Ectodermal cell (in vitro differentiated cells): Measurements from ENCODE around the gene MCTP1.

Experiments used
- H3K27ac ChIP-seq: 2 replicates; pipeline ENCODE4 v1.7.0; 2013; ENCODE audit warnings: mild to moderate bottlenecking, low read depth, low read length; ENCODE audit not compliant: insufficient read depth, poor library complexity, severe bottlenecking
- H3K27me3 ChIP-seq: 2 replicates; pipeline ENCODE4 v1.7.0; 2013; ENCODE audit warnings: mild to moderate bottlenecking, low read length; ENCODE audit not compliant: insufficient read depth, control insufficient read depth, poor library complexity, severe bottlenecking
- H3K36me3 ChIP-seq: one replicate; pipeline ENCODE4 v1.7.0; 2013; ENCODE audit warnings: low read length; ENCODE audit not compliant: control insufficient read depth, insufficient read depth
- H3K4me1 ChIP-seq: one replicate; pipeline ENCODE4 v1.7.0; 2013; ENCODE audit warnings: low read length; ENCODE audit not compliant: control insufficient read depth, insufficient read depth
- H3K4me3 ChIP-seq: 2 replicates; pipeline ENCODE4 v1.7.0; 2013; ENCODE audit warnings: low read depth, low read length, control low read depth; ENCODE audit not compliant: insufficient read depth
- H3K9me3 ChIP-seq: 2 replicates; pipeline ENCODE4 v1.7.0; 2013; ENCODE audit warnings: mild to moderate bottlenecking, low read length, moderate library complexity; ENCODE audit not compliant: control insufficient read depth
- WGBS, 2 experiments: methylation state at CpG; one replicate each; pipeline ENCODE4 v1.1.7; 2013; ENCODE audit warnings: missing lambda C conversion rate in 2 of 2; 5-methylcytosine and 5-hydroxymethylcytosine counted together

The MCTP1 gene

DNA sequence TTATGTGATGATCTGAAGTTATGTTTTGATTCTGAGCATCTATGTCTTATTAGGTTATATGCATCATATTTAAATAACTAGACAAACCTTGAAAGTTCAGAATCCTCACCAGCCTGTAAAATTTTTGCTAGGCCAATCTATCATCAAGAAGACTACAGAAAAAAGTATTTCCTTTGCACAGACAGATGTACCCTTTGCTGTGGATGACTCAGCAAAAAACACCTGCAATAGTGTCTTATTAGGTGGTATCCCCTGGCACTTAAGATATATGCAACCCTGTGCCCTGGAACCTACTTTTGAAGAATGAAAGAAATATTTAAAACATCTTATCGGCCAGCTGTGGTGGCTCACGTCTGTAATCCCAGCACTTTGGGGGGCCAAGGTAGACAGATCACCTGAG, 535.9 kb downstream of the MCTP1 start:
- H3K4me3 ChIP-seq: no peak overlapping the region
- no peaks in the 10 kb centered on the region for H3K9me3 ChIP-seq
- no peaks in the 10 kb centered on the region for H3K27me3 ChIP-seq
- 89 to 95% methylated on average over 2 of the region's 2 CpGs for WGBS, 2 experiments
- H3K4me1 ChIP-seq: no peaks in the 10 kb centered on the region
- H3K27ac ChIP-seq: no peak overlapping the region
- no peaks in the 10 kb centered on the region for H3K36me3 ChIP-seq

DNA sequence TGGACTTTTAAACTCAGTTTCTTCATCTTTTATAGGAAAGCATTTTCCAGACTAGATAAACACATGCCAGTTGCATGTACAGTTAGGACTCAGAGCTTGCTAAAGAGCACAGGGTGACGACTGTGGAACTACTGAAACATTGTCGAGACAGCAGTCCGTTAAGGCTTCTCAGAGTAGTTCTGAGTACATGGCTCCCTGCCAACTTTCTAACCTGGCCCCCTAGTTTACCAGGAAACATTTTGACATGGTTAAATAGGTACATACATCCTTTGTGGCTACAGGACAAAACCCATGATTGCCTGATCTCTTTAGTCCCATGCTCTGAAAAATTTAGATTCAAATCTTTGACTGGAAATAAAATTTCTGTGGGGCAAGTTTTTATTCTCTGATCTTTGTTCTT, 536.7 kb downstream of the MCTP1 start:
- no peaks in the 10 kb centered on the region for H3K9me3 ChIP-seq
- no peak overlapping the region for H3K4me3 ChIP-seq
- WGBS, 2 experiments: 92 to 94% methylated on average over 3 of the region's 3 CpGs
- no peaks in the 10 kb centered on the region for H3K36me3 ChIP-seq
- H3K4me1 ChIP-seq: no peaks in the 10 kb centered on the region
- H3K27ac ChIP-seq: no peak overlapping the region
- H3K27me3 ChIP-seq: no peaks in the 10 kb centered on the region

DNA sequence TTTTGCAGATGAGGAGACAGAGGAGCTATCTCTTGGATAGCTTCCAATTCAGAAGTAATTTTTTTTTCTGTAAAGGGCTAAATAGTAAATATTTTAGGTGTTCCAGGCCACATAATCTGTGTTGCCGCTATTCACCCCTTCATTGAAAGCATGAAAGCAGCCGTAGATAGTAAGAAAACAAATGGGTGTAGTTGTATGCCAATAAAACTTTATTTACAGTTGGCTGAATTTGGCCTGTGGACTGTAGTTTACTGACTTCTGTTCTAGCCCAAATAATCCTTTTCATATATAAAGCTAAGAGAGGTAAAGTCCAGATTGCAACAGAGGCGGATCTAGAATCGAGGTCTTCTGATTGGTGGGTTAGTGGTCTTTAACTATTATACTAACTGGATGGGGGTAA, 537.5 kb downstream of the MCTP1 start:
- Histone ChIP-seq H3K9me3 (no peaks in the 10 kb centered on the region), H3K4me1 (no peaks in the 10 kb centered on the region)
- 79 to 88% methylated on average over 4 of the region's 4 CpGs for WGBS, 2 experiments

DNA sequence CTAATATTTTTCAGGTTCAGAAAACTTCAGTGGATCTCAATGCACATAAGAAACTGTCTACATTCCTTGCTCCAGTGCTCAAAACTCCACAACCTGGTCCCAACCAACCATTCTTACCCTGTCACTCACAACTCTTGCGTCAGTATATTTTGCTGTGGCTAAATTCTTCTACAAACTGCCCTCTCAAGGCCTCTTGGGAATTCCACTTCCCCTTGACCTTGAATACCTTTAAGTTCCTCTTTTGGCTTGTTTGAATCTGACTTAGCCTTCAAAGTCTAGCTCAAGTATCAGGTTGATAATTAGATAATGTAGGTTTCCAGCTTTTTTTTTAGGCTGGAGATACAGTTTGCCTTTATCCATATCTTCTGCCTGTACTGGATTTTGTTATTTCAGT, 538.2 kb downstream of the MCTP1 start:
- H3K36me3 ChIP-seq: no peaks in the 10 kb centered on the region
- H3K27ac ChIP-seq: no peak overlapping the region
- no peak overlapping the region for H3K4me3 ChIP-seq
- H3K27me3 ChIP-seq: no peaks in the 10 kb centered on the region
- no peaks in the 10 kb centered on the region for H3K9me3 ChIP-seq
- 94 to 96% methylated on average over 1 of the region's 1 CpG for WGBS, 2 experiments
- H3K4me1 ChIP-seq: no peaks in the 10 kb centered on the region

More for the DNA sequence above, 537.5 kb downstream of the MCTP1 start:
- no peak overlapping the region for H3K4me3 ChIP-seq
- no peaks in the 10 kb centered on the region for H3K27me3 ChIP-seq
- no peaks in the 10 kb centered on the region for H3K36me3 ChIP-seq
- H3K27ac ChIP-seq: no peak overlapping the region

DNA sequence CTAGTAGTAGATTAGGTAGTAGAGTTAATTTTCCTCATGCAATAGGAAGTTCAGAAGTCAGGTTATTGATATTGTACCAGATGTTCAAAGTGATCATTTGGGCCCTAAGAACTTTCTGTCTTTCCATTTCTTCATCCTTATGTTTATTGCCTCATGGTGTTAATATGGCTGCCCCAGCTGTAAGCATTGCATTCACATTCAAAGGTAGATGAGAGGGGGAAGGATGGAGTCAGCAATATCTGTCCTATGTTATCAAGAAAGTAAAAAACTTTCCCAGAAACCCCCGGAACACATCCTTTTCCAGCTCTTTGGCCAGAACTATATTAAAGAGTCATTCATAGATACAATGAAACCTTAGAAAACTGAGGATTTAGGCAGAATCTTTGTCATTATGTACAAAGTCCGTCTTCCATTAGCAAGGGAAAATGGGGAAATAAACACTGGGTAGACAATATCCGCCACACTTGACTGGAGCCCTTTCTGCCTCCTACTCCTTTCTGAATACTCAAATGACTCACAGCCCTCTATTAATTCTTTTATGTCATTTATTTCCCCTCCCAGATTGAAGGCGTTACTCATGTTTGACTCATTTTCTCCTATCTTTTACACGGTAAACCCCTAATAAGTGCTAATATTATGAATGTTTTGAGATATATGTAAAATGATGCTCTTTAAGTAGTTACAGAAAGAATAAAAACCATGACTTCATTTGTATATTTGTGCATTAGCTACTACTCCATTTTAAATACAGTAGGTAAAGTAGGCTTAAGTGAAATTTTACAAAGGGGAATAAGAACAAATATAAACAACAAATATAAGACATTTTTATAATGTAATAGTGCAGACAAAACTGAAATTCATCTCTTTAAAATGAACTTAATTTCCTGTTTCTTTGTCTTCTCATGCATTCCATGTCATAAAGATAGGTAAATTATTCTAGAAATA, 538.8 kb downstream of the MCTP1 start:
- H3K36me3 ChIP-seq: no peaks in the 10 kb centered on the region
- no peak overlapping the region for H3K4me3 ChIP-seq
- no peaks in the 10 kb centered on the region for H3K27me3 ChIP-seq
- 91% methylated on average over 3 to 4 of the region's 5 CpGs for WGBS, 2 experiments
- no peak overlapping the region for H3K27ac ChIP-seq
- no peaks in the 10 kb centered on the region for H3K9me3 ChIP-seq
- H3K4me1 ChIP-seq: no peaks in the 10 kb centered on the region

DNA sequence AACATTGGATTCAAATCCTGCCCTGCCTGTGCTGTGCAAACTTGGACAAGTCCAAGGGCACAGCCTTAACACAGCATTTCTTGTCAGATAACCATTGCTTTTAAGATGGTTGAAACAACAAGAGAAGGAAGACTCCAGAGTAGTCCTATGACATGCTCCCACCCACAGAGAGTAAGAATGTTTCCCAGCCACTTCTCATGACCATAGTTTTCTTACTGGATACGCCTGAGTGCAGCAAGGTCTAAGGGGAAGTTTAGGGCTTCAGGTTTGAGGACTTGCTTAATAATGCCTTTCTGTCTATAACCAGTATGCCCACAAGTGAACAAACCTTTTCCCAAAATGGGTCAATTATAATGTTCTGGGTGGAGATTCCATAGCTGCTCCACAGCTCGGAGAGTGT, 540.0 kb downstream of the MCTP1 start:
- Histone ChIP-seq H3K9me3 (no peaks in the 10 kb centered on the region), H3K4me3 (no peak overlapping the region), H3K36me3 (no peaks in the 10 kb centered on the region), H3K27me3 (no peaks in the 10 kb centered on the region), H3K27ac (no peak overlapping the region), H3K4me1 (no peaks in the 10 kb centered on the region)
- WGBS, 2 experiments: 50 to 72% methylated on average over 1 to 2 of the region's 2 CpGs

DNA sequence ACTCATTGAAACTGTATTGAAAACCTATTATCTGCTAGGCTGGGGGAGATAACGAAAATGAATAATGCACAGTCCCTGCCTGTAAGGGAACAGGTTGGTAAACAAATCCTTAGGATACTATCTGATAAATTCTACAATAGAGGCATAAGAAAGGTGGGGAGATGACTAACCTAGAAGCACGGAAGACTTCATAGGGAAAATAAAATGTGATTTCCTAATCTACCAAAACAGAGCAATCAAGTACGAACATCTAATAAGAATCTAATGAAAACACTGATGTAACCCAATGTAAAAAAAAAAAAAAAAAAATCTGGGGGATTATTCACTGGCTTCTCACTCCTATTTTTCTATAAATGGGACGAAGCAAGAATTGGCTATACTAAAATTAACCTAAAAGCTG, 542.0 kb downstream of the MCTP1 start:
- H3K27ac ChIP-seq: no peak overlapping the region
- H3K27me3 ChIP-seq: no peaks in the 10 kb centered on the region
- H3K36me3 ChIP-seq: no peaks in the 10 kb centered on the region
- H3K9me3 ChIP-seq: no peaks in the 10 kb centered on the region
- no peaks in the 10 kb centered on the region for H3K4me1 ChIP-seq
- WGBS, 2 experiments: 95% methylated on average over 3 of the region's 4 CpGs; no CpG with 5 or more reads in 1 of the 2 experiments
- H3K4me3 ChIP-seq: no peak overlapping the region

DNA sequence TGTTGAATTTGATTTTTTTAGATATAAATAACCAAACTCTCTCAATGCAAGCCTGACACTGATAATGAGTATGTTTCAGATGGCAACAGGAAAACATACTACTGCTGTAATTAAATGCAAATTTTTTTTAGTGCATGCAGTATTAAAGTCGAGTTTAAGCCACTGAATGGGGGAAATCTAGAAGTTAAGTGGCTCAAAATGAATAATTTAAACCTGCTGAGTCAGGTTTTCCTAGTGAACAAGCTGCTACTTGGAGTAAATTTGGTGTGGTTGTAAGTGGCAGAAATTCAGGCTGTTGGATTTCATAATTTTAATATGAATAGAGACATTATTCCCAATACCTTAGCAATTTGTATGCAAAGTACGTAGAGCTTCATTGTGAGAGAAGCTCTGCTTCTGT, 544.6 kb downstream of the MCTP1 start:
- Histone ChIP-seq H3K9me3 (no peaks in the 10 kb centered on the region), H3K4me1 (no peaks in the 10 kb centered on the region), H3K4me3 (no peak overlapping the region), H3K27me3 (no peaks in the 10 kb centered on the region), H3K27ac (no peak overlapping the region), H3K36me3 (no peaks in the 10 kb centered on the region)
- 81 to 83% methylated on average over 2 of the region's 2 CpGs for WGBS, 2 experiments

DNA sequence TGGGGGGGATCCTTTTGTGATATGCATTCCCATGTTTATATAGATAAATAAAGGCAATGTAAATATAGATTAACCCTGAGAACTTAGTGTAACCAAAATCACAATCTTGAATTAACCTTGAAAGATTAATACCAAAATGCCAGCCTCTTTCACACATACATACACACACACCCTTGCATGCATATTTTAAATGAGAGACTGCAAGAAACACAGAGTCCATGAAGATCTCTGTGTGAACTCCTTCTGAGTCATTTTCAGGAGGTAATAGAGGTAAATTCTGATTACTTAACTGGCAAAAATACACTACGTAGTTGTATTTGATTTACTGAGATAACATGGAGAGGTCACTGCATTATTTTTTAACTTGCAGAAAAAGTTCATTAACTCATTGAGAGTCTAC, 548.4 kb downstream of the MCTP1 start:
- Histone ChIP-seq H3K27ac (no peak overlapping the region), H3K4me3 (no peak overlapping the region), H3K4me1 (no peaks in the 10 kb centered on the region), H3K9me3 (no peaks in the 10 kb centered on the region), H3K36me3 (no peaks in the 10 kb centered on the region), H3K27me3 (no peaks in the 10 kb centered on the region)
- 96 to 100% methylated on average over 1 of the region's 1 CpG for WGBS, 2 experiments

DNA sequence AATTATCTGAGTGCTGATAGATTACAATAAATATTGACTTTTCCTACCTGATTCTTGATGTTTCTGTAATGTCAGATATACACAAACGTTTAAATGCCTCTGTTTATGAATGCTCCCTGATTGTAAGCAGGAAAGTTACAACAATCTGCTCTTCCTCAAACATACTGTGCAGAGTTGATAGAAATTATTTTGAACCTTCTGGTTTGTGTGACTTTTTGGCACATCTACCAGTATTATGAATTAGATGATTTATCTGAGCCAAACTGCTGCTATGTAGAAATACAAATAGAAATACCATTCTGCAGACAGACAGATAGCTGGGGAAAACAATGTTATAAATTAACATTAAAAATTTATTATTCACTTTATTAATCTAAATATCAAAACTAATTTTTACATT, 553.4 kb downstream of the MCTP1 start:
- WGBS, 2 experiments: 86% methylated on average over 1 of the region's 1 CpG; no CpG with 5 or more reads in 1 of the 2 experiments

More for the DNA sequence above, 553.4 kb downstream of the MCTP1 start:
- Histone ChIP-seq H3K27ac (no peak overlapping the region), H3K27me3 (no peaks in the 10 kb centered on the region), H3K4me3 (no peak overlapping the region), H3K4me1 (no peaks in the 10 kb centered on the region), H3K9me3 (no peaks in the 10 kb centered on the region), H3K36me3 (no peaks in the 10 kb centered on the region)
